ENCODE measurements around the gene PIAS4. TPM values are rescaled to one million over a fixed set of nuclear protein-coding genes. Genes with fewer than 3 reads are reported as not detected.
A peak's percentile ranks its signal among the peaks of the same experiment; 100 is the strongest.

The PIAS4 gene
- total and polyA plus RNA-seq, 2 of the 13 experiments (the other 11 are each of a cell fraction or from before 2014, with no cell fraction given): 9.0 to 20.1 TPM

DNA sequence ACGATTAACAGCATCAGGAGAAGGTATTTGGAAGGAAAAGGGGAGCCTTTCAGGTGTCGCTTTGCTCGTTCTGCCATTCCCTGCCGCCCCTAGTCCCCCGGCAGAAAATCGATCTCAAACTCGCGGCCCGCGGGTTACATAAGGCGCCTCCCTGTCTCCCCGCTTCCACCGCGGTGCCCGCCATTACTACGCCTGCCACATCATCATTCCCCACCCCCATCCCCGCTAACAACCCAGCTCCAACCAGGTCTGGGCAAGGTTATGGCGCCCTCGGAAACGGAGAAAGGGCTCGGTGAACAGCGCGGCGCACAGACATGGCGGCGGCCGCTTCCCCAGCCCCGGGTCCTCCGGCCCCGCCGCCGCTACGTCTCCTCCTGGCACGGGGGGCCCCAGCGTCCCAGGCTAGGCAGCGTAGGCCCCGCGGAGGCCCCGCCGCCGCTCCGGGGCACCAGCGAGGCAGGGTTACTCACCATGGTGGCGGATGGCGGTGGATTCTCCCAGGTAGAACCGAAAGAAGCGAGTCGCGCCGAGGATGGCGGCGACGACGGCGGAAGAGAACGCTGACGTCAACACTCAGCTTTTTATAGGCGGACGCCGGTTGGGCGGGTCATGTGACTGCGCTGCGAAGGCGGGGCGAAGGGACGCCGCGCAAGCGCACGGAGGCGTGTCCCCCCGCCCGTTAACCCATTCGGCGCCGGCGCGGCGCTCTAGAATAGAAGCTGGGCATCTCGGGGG, 22.5 kb upstream of the PIAS4 start, which contains the start of gene EEF2 (continued):
- no peak for TF ChIP-seq HMGA1 (CRISPR knock-in tag; conservative IDR thresholded peaks at IDR 0.05)
- TF ChIP-seq BORCS8-MEF2B (CRISPR knock-in tag; IDR thresholded peaks at IDR 0.05): peak; percentile 97
- TF ChIP-seq ZFP90 (CRISPR knock-in tag; IDR thresholded peaks at IDR 0.05; ENCODE audit: borderline replicate concordance): peak; percentile 96
- no peak for TF ChIP-seq ZNF136 (CRISPR knock-in tag; IDR thresholded peaks at IDR 0.05; ENCODE audit: low read depth)
- no peak; the same call in 1 of the 2 replicates for TF ChIP-seq HMG20A (CRISPR knock-in tag; IDR thresholded peaks at IDR 0.05; ENCODE audit: borderline replicate concordance)
- peak; percentile 67; the same call in 1 of the 2 replicates for TF ChIP-seq ZBTB43 (CRISPR knock-in tag; conservative IDR thresholded peaks at IDR 0.05)
- no peak for TF ChIP-seq CHD4 (IDR thresholded peaks at IDR 0.05; ENCODE audit: borderline replicate concordance, low read length)
- TF ChIP-seq RCOR2 (CRISPR knock-in tag; IDR thresholded peaks at IDR 0.05): no peak
- no peak for TF ChIP-seq ZNF3 (CRISPR knock-in tag; IDR thresholded peaks at IDR 0.05)
- TF ChIP-seq, protein P1, sequence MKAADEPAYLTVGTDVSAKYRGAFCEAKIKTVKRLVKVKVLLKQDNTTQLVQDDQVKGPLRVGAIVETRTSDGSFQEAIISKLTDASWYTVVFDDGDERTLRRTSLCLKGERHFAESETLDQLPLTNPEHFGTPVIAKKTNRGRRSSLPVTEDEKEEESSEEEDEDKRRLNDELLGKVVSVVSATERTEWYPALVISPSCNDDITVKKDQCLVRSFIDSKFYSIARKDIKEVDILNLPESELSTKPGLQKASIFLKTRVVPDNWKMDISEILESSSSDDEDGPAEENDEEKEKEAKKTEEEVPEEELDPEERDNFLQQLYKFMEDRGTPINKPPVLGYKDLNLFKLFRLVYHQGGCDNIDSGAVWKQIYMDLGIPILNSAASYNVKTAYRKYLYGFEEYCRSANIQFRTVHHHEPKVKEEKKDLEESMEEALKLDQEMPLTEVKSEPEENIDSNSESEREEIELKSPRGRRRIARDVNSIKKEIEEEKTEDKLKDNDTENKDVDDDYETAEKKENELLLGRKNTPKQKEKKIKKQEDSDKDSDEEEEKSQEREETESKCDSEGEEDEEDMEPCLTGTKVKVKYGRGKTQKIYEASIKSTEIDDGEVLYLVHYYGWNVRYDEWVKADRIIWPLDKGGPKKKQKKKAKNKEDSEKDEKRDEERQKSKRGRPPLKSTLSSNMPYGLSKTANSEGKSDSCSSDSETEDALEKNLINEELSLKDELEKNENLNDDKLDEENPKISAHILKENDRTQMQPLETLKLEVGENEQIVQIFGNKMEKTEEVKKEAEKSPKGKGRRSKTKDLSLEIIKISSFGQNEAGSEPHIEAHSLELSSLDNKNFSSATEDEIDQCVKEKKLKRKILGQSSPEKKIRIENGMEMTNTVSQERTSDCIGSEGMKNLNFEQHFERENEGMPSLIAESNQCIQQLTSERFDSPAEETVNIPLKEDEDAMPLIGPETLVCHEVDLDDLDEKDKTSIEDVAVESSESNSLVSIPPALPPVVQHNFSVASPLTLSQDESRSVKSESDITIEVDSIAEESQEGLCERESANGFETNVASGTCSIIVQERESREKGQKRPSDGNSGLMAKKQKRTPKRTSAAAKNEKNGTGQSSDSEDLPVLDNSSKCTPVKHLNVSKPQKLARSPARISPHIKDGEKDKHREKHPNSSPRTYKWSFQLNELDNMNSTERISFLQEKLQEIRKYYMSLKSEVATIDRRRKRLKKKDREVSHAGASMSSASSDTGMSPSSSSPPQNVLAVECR (CRISPR knock-in tag; IDR thresholded peaks at IDR 0.05; ENCODE audit: borderline replicate concordance): peak; percentile 98
- peak; percentile 89 for TF ChIP-seq ZNF687 (CRISPR knock-in tag; IDR thresholded peaks at IDR 0.05)
- TF ChIP-seq ZNF550 (CRISPR knock-in tag; IDR thresholded peaks at IDR 0.05; ENCODE audit: borderline replicate concordance): no peak
- no peak for TF ChIP-seq NR2F6 (IDR thresholded peaks at IDR 0.05)
- TF ChIP-seq NR2F6 (CRISPR knock-in tag; IDR thresholded peaks at IDR 0.05): no peak; the same call in 1 of the 2 replicates
- peak; percentile 97 for TF ChIP-seq RBM39 (IDR thresholded peaks at IDR 0.05; ENCODE audit: low read depth, low read length, poor library complexity, severe bottlenecking)
- peak; percentile 100 for TF ChIP-seq YEATS2 (CRISPR knock-in tag; IDR thresholded peaks at IDR 0.05; ENCODE audit: borderline replicate concordance)
- TF ChIP-seq ZMYM2 (CRISPR knock-in tag; IDR thresholded peaks at IDR 0.05): no peak
- peak; percentile 63 for TF ChIP-seq CSRNP1 (CRISPR knock-in tag; IDR thresholded peaks at IDR 0.05)

Data from HepG2 (cell line).